Osteoblast (primary cell): ENCODE results near the gene SUMO3. TPM values are rescaled to one million over a fixed set of nuclear protein-coding genes. Genes with fewer than 3 reads are reported as not detected.
"Not testable (repeated sequence)": the region's sequence is repeated elsewhere in the genome, so short reads cannot be mapped to it uniquely, and the experiment has no call there.

Source experiments
- DNase-seq: peaks from one replicate; pipeline ENCODE4 v3.0.0; 2011; ENCODE audit warnings: low spot score, mixed read lengths; ENCODE audit not compliant: insufficient read length; ENCODE audit errors: missing footprints
- H2AFZ ChIP-seq: 2 replicates; pipeline ENCODE4 v1.6.0; 2011; ENCODE audit warnings: mild to moderate bottlenecking, low read length
- H3K27ac ChIP-seq: 2 replicates; pipeline ENCODE4 v1.5.1; 2011; ENCODE audit warnings: mild to moderate bottlenecking, low read depth, low read length, moderate library complexity
- H3K27me3 ChIP-seq: 2 replicates; pipeline ENCODE4 v1.6.0; 2012; ENCODE audit warnings: mild to moderate bottlenecking, control low read depth, inconsistent platforms, low read length, moderate library complexity; ENCODE audit not compliant: insufficient read depth
- H3K36me3 ChIP-seq: 2 replicates; pipeline ENCODE4 v1.5.1; 2011; ENCODE audit warnings: mild to moderate bottlenecking, low read length, control low read depth, moderate library complexity; ENCODE audit not compliant: insufficient read depth
- H3K4me1 ChIP-seq: 2 replicates; pipeline ENCODE4 v1.5.1; 2011; ENCODE audit warnings: mild to moderate bottlenecking, low read length, control low read depth, moderate library complexity; ENCODE audit not compliant: insufficient read depth
- H3K4me2 ChIP-seq: 2 replicates; pipeline ENCODE4 v1.6.0; 2011; ENCODE audit warnings: mild to moderate bottlenecking, low read length; ENCODE audit not compliant: insufficient read depth
- H3K4me3 ChIP-seq: fragments of 200-600 bp; sonication (generic); 3 replicates; pipeline ENCODE4 v1.5.1; 2012; ENCODE audit warnings: mild to moderate bottlenecking, low read length, inconsistent platforms; ENCODE audit not compliant: insufficient read depth
- H3K79me2 ChIP-seq: 2 replicates; pipeline ENCODE4 v1.6.0; 2012; ENCODE audit warnings: mild to moderate bottlenecking, low read length, control low read depth, inconsistent platforms; ENCODE audit not compliant: insufficient read depth
- H3K9me3 ChIP-seq: 2 replicates; pipeline ENCODE4 v1.5.1; 2011; ENCODE audit warnings: low read depth, low read length, control low read depth
- H4K20me1 ChIP-seq: 2 replicates; pipeline ENCODE4 v1.6.0; 2012; ENCODE audit warnings: mild to moderate bottlenecking, low read length, control low read depth; ENCODE audit not compliant: insufficient read depth
- CTCF ChIP-seq: IDR thresholded peaks from 2 replicates; pipeline ENCODE4 v1.5.1; 2011; ENCODE audit warnings: mild to moderate bottlenecking, low read depth, low read length, moderate library complexity; ENCODE audit errors: extremely low read depth
- total RNA-seq: library from RNA; depleted of rRNA; stranded (reverse); fragments of >200 nt; gene quantifications from 2 replicates; pipeline ENCODE4 v1.2.3, GENCODE V29; 2012

SUMO3 gene
- total RNA-seq, 1 donor: 80.7 TPM

- Histone ChIP-seq H4K20me1 (no peaks in the 10 kb centered on the region), H3K9me3 (no peaks in the 10 kb centered on the region), H3K36me3 (no peaks in the 10 kb centered on the region), H3K4me2 (no peak overlapping the region), H3K4me1 (peaks cover 4% of the 10 kb centered on the region), H3K79me2 (no peaks in the 10 kb centered on the region), H3K27ac (no peak overlapping the region), H3K27me3 (no peaks in the 10 kb centered on the region), H3K4me3 (no peak overlapping the region), H2AFZ (no peak overlapping the region)
- DNase-seq: peak; percentile 22
- TF ChIP-seq CTCF: no peak
These were observed 16.5 kb upstream of the SUMO3 start for GRCh38 chr21:44834231-44834950.

GRCh38 chr21:44833663-44834062, 15.8 kb upstream of the SUMO3 start:
- DNase-seq: peak; percentile 30
- no peaks in the 10 kb centered on the region for H3K36me3 ChIP-seq
- H4K20me1 ChIP-seq: no peaks in the 10 kb centered on the region
- H3K4me3 ChIP-seq: no peak overlapping the region
- H3K79me2 ChIP-seq: no peaks in the 10 kb centered on the region
- TF ChIP-seq CTCF: no peak
- H3K27me3 ChIP-seq: no peaks in the 10 kb centered on the region
- H3K9me3 ChIP-seq: peaks cover 3% of the 10 kb centered on the region
- H3K4me2 ChIP-seq: no peak overlapping the region
- no peak overlapping the region for H3K27ac ChIP-seq
- peaks cover 4% of the 10 kb centered on the region for H3K4me1 ChIP-seq
- no peak overlapping the region for H2AFZ ChIP-seq

GRCh38 chr21:44832516-44833255, 14.8 kb upstream of the SUMO3 start:
- H3K4me1 ChIP-seq, H3K36me3 ChIP-seq, H3K27me3 ChIP-seq, H3K9me3 ChIP-seq, H2AFZ ChIP-seq, H3K27ac ChIP-seq, H3K79me2 ChIP-seq, DNase-seq, H4K20me1 ChIP-seq, H3K4me3 ChIP-seq, H3K4me2 ChIP-seq: not testable (repeated sequence)

- Histone ChIP-seq H3K36me3 (no peaks in the 10 kb centered on the region), H3K27ac (no peak overlapping the region), H3K4me2 (no peak overlapping the region), H3K79me2 (no peaks in the 10 kb centered on the region), H4K20me1 (no peaks in the 10 kb centered on the region), H3K27me3 (no peaks in the 10 kb centered on the region), H3K9me3 (peaks cover 10% of the 10 kb centered on the region), H3K4me3 (no peak overlapping the region), H3K4me1 (no peaks in the 10 kb centered on the region), H2AFZ (no peak overlapping the region)
- TF ChIP-seq CTCF: no peak
- DNase-seq: peak; percentile 46
These were observed 13.5 kb upstream of the SUMO3 start for GRCh38 chr21:44831227-44831860.
